Renal cortex interstitium (tissue), 11 donors: ENCODE results near the gene FADD. TPM values are rescaled to one million over a fixed set of nuclear protein-coding genes. Genes with fewer than 3 reads are reported as not detected.

Experiments
- DNase-seq, 11 donors: peaks; one replicate each; pipeline ENCODE4 v3.0.0-alpha.2; 2013; ENCODE audit warnings: low read depth in 9 of 11, low spot score in 4 of 11; ENCODE audit errors: extremely low read depth in 1 of 11
- polyA plus RNA-seq, 3 donors: library from polyadenylated mRNA; unstranded; fragments of 120-200 nt; gene quantifications; one replicate each; pipeline ENCODE4 v1.2.1, GENCODE V29; 2013; ENCODE audit not compliant: insufficient read length in 3 of 3

FADD gene
- polyA plus RNA-seq, 3 donors, result 14.8 to 22.5 (median 18.6) TPM

GRCh38 chr11:70247710-70248072, 44.6 kb downstream of the FADD start:
- DNase-seq, result no peak

GRCh38 chr11:70250876-70251658, 48.0 kb downstream of the FADD start:
- no peak for DNase-seq

- no peak for DNase-seq
Measured at GRCh38 chr11:70251659-70252321, 48.7 kb downstream of the FADD start.

- DNase-seq, result no peak
Measured at GRCh38 chr11:70252844-70253243, 49.7 kb downstream of the FADD start.

- DNase-seq, result no peak
Measured at GRCh38 chr11:70255477-70256116, 52.5 kb downstream of the FADD start.

Other genes starting within 250 kb of the FADD start
- gene ANO1, start 125.0 kb upstream of the FADD start, polyA plus RNA-seq, result 10 to 100 TPM; 13.3 to 17.3 (median 16.7) TPM
- gene PPFIA1, start 67.4 kb downstream of the FADD start, polyA plus RNA-seq, result 10 to 100 TPM; 44.2 to 58.5 (median 48.2) TPM
- gene CTTN, start 195.2 kb downstream of the FADD start, polyA plus RNA-seq, result 100 to 1,000 TPM; 174 to 238 (median 175) TPM